HG03159 (cell line): Measurements from ENCODE around the gene VSIG1.
A peak's percentile ranks its signal among the peaks of the same experiment; 100 is the strongest.

Experiments
- ATAC-seq: cut with Tn5 transposase; IDR thresholded peaks from one replicate; pipeline ENCODE4 v1.9.1; 2021; ENCODE audit warnings: mild to moderate bottlenecking, moderate library complexity; ENCODE audit not compliant: unreplicated experiment

The VSIG1 gene

GRCh38 chrX:108064001-108064400, 19.1 kb downstream of the VSIG1 start:
- no peak for ATAC-seq

GRCh38 chrX:108064613-108065012, 19.7 kb downstream of the VSIG1 start:
- ATAC-seq = no peak

DNA sequence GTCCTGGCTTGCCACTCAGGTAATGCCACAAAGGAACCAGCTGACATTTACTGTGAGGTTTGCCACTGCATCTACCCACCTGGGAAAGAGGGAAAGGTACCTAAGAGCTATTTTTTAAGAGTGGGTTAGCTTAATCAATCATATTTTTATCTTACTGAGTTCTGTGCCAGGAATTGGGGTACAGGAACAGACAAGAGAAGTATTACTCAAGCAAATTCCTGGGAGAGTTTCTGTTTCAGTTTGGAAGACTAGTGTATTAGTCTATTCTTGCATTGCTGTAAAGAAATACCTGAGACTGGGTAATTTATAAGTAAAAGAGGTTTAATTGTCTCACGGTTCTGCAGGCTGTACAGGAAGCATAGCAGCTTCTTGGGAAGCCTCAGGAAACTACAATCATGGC, 23.3 kb downstream of the VSIG1 start:
- no peak for ATAC-seq

GRCh38 chrX:108070891-108071290, 26.0 kb downstream of the VSIG1 start:
- no peak for ATAC-seq

DNA sequence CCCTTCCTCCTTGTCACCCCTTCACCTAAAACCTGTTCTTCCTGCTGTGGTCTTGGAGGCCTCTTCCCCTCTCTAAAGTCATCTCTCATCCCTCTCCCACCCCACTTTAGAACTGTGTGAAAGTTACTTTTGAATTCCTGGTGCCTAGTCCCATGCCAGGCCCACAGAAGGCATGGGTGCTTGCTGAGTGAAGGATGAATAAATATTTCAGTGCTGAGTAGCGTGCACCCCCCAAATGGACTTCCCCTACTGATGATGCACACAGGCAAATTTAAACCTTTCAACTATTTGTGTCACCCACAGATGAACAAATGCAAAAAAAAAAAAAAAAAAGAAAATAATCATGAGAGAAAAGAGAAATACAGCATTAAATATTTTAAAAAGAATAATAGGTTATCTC, 26.7 kb downstream of the VSIG1 start:
- no peak for ATAC-seq

DNA sequence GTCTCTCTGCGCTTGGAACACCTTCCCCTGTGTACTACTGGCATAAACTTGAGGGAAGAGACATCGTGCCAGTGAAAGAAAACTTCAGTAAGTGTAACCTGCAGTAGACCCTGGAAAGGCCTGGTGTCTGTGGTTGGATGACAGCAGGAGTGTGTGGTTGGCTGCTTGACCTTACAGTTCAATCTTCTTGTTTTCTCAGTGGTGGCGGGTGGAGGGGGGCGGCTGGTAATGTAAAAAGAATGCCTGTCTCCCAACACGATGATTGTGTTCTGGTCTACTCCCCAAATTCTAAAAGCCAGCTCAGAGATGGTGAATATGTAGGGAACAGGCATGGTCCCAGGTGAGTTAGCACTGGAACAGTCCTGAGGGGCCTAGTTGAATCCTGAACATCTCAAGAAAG, 27.9 kb downstream of the VSIG1 start:
- no peak for ATAC-seq

DNA sequence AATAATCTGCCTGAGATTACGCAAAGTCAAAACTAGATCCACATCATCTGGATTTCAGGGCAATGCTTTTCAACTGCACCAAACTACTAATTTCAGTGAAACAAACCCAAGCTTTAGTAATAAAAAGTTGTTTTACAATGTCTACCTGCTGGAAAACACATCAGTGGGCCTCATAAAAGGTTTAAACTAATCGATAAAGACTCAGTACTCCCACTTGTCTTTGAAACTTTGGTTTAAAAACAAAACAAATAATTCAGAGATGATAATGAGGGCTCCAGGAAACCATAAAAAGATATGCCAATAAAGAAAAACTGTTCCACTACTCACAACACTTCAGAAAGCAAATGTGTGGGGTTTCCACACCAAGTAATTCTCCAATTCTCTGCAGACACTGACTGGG, 36.2 kb downstream of the VSIG1 start:
- no peak for ATAC-seq

GRCh38 chrX:108087792-108088191, 42.9 kb downstream of the VSIG1 start:
- ATAC-seq = no peak

- ATAC-seq = no peak
Measured at GRCh38 chrX:108088511-108088910, 43.6 kb downstream of the VSIG1 start.

DNA sequence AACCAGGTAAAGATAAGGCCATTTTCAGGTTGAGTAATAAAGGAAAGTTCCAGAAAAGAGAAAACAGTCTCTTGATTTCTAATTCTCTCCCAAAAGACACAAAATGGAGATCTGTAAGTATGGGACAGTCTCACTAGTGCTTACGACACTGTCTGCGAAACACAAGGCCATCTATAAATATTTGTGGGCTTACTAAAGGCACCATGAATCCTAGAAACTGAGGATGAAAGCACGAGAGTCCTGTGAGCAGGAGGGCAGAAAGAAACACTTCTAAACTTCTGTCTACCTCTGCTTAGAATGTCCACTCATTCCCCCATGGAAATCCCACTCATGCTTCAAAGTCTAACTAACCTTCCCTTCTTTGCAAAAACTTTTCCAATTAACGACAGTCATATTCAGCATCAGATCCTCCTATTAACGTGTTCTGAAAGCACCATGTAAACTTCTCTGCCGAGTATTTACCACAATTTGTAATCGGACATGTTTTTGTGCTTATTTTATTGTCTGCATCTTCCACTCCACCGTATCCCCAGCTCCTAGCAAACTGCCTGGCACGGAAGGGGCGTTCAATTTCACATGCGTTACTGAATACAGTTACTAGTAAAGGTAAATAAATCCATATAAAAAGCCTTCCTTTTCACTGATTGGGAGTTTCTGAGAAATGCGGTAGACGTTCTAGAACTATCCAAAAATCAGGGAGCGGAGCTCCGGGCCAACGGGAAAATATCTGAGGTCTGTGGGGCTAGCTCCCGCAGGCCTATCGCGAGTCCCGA, 45.8 kb downstream of the VSIG1 start:
- ATAC-seq = no peak

- peak; percentile 96 for ATAC-seq
Measured at GRCh38 chrX:108091264-108091877, 46.5 kb downstream of the VSIG1 start, which contains the start of the genes ATG4A and PSMD10. Gene ATG4A, plus strand, starts transcription at chrX:108091778. Its CDS starts 49 bp downstream, at chrX:108091827. Gene PSMD10, minus strand, starts transcription at chrX:108091542. Its CDS starts 22 bp downstream, at chrX:108091520.

DNA sequence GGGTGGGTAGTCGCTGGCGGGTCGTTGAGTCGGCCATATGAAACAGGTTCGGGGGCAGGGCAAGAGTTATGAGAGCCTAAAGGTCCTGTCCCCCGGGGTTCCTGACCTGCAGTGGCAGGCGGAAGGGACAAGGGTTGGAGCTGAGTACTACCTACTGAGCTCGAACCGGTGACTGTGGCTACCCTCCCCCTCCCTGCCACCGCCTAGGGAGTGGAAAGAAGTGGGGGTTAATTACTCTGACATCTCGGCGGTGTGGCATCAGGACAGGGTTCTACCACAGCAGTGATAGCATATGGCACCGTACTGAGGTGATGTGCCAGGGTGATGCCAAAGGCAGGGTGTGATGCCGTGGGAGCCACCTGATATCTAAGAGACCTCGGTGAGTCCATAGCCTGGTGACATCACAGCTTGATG, 47.0 kb downstream of the VSIG1 start:
- ATAC-seq = peak; percentile 37

- ATAC-seq = no peak
Measured at GRCh38 chrX:108097380-108097779, 52.5 kb downstream of the VSIG1 start.

- no peak for ATAC-seq
Measured at GRCh38 chrX:108105473-108105872, 60.6 kb downstream of the VSIG1 start.

DNA sequence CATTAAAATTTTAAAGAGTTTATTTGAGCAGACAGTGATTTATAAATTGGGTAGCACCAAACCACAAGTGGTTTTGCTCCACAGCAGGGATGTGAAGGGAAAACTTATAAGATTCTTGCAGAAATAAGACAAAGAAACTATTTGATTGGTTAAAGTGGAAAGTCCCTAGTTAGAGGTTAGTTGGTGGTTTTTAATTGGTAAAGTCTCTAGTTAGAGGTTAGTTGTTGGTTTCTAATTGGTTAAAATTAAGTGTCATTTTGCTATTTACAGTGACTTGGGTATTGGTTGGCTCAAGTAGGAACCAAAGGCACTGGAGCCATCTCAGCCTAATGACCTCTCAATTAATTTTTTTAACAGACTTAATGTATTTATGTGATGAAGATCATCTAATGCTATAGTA, 69.7 kb downstream of the VSIG1 start:
- no peak for ATAC-seq

GRCh38 chrX:108117988-108118387, 73.1 kb downstream of the VSIG1 start:
- ATAC-seq = no peak

- ATAC-seq = no peak
Measured at GRCh38 chrX:108121291-108121690, 76.4 kb downstream of the VSIG1 start.

DNA sequence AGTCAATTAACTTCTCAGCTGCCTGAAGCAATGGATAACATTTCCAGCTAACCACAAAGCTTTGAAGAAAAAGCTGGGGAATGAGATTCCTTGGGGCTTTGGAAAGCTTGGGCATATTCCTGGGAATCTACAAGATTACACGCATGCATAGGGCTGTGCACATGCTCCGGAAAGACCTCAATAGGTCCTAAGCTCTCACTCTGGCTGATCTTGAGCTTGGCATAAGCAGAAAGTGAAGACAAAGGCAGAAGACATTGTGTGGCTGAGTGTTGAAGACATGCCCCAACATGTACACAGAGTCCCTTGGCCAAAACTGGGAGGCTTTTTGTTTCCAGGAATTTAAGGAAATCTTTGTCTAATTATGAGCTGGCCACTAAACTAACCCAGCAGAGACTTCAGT, 77.9 kb downstream of the VSIG1 start:
- no peak for ATAC-seq

DNA sequence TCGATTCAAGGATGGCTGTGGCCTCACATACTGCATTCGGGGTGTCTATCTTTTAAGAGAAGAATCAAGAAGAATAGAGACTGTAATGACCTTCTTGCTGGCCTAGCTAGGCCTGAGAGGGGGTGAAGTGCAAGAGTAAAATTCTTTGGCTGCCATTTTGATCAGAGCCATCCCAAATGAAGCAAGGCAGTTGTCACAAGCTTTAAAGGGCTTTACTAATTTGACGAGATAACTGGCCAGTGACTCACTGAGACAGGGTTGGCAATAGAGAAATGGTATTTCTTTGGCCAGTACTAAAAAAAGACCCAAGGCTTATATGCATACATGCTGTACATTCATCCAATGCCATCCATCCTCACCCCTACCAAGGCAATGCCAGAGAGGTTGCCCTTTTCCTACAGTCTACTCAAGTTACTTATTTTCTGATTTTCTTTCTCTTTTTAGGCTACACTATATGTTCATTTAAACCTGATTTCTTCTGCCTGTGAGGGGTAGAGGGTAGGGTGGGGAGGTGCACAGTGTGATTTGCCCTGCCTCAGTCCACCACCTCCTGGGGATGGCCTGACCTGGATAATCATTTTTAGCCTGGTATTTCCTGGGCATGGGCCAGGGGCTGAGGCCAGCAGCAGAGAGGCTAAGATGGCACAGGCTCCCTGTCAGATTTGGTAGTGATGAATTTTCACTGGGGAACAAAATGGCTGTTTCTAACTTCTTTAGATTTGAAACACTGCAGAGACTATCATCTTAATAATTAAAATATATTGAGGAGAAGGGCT, 78.9 kb downstream of the VSIG1 start:
- no peak for ATAC-seq

DNA sequence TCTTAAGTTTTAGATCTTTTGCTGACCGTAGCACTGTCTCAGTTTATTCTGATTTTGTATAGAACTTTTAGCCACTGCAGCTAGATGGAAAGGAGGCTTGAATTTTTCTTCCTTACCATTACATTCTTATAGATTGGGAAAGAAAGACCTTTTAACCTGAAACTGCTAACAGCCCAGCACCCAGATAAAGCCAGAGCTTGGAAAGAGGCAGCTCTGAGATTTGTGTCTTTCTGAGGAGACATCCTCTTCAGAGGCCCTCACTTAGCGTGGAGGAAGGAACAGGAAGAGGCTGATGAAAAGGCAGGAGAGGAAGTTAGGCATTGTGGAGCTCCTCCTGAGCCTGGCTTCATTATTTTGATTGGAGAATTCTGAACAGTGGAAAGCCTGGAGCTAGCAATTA, 81.8 kb downstream of the VSIG1 start:
- no peak for ATAC-seq

DNA sequence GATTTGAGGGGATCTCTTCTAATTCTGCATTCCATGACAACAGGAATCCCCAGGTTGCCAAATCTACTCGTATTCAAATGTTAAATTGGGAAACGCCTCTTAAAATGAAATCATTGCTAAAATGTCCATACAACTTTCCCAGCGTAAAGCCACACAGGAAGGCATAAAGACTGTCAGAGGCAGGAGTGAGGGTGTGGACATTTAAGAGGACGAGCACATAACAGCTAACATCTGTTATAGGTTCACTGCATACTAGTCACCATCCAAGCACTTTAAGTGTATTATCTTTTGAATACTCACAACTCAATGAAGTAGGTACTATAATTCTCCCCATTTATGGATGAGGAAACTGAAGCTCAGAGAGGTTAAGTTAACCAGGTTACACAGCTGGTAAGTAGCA, 82.3 kb downstream of the VSIG1 start:
- no peak for ATAC-seq
